Liver (tissue), 9 donors: Measurements from ENCODE around the gene ASB1. TPM values are rescaled to one million over a fixed set of nuclear protein-coding genes. Genes with fewer than 3 reads are reported as not detected.

Experiments
- DNase-seq: peaks from one replicate; pipeline ENCODE4 v3.0.0-alpha.2; 2017; ENCODE audit warnings: low spot score
- H3K27ac ChIP-seq, 2 donors: one replicate each; pipeline ENCODE4 v1.7.0; 2013; ENCODE audit warnings: inconsistent platforms in 2 of 2, low read length in 2 of 2, control low read depth in 1 of 2, low read depth in 1 of 2, mild to moderate bottlenecking in 1 of 2
- H3K27me3 ChIP-seq, 4 donors: one replicate each; pipeline versions ENCODE4 v1.6.1 to v1.7.0; 2013; ENCODE audit warnings: low read length in 3 of 4, inconsistent platforms in 1 of 4, mild to moderate bottlenecking in 1 of 4, moderate library complexity in 1 of 4; ENCODE audit not compliant: control insufficient read depth in 4 of 4, insufficient read depth in 4 of 4
- H3K36me3 ChIP-seq, 4 donors: one replicate each; pipeline versions ENCODE4 v1.6.1 to v1.7.0; 2013; ENCODE audit warnings: low read length in 3 of 4, mild to moderate bottlenecking in 3 of 4, low read depth in 1 of 4, moderate library complexity in 1 of 4; ENCODE audit not compliant: control insufficient read depth in 4 of 4, insufficient read depth in 3 of 4
- H3K4me1 ChIP-seq, 4 donors: one replicate each; pipeline versions ENCODE4 v1.6.1 to v1.7.0; 2013; ENCODE audit warnings: low read length in 3 of 4, mild to moderate bottlenecking in 3 of 4, moderate library complexity in 1 of 4; ENCODE audit not compliant: control insufficient read depth in 4 of 4, insufficient read depth in 4 of 4
- H3K4me3 ChIP-seq, 3 donors: one replicate each; pipeline versions ENCODE4 v1.6.1 to v1.7.0; 2013; ENCODE audit warnings: low read length in 3 of 3, control low read depth in 1 of 3, low read depth in 1 of 3, mild to moderate bottlenecking in 1 of 3
- H3K9ac ChIP-seq, 2 donors: one replicate each; pipeline ENCODE4 v1.7.0; 2013; ENCODE audit warnings: low read length in 2 of 2, mild to moderate bottlenecking in 2 of 2, moderate library complexity in 2 of 2, control low read depth in 1 of 2, low read depth in 1 of 2
- H3K9me3 ChIP-seq, 4 donors: one replicate each; pipeline versions ENCODE4 v1.6.1 to v1.7.0; 2013; ENCODE audit warnings: low read length in 3 of 4; ENCODE audit not compliant: control insufficient read depth in 4 of 4
- ATF3 ChIP-seq: IDR thresholded peaks from 2 replicates; pipeline ENCODE4 v1.6.1; 2016; ENCODE audit warnings: antibody characterized with exemption
- CTCF ChIP-seq: fragments of 150-350 bp; IDR thresholded peaks from 2 replicates; pipeline ENCODE4 v1.5.1; 2017; ENCODE audit warnings: improper control_type of control experiment, low read depth, low read length; ENCODE audit not compliant: missing input control
- EGR1 ChIP-seq, 2 donors: IDR thresholded peaks; 2 replicates each; pipeline ENCODE4 v1.6.1; 2016 to 2018; ENCODE audit warnings: antibody characterized with exemption in 2 of 2, low read depth in 2 of 2
- FOXA1 ChIP-seq: IDR thresholded peaks from 2 replicates; pipeline ENCODE4 v1.6.1; 2016; ENCODE audit warnings: antibody characterized with exemption
- FOXA2 ChIP-seq: IDR thresholded peaks from 2 replicates; pipeline ENCODE4 v1.6.1; 2016; ENCODE audit warnings: antibody characterized with exemption
- GABPA ChIP-seq, 2 donors: IDR thresholded peaks in 1 of 2; conservative IDR thresholded peaks in 1 of 2; 2 replicates each; pipeline ENCODE4 v1.6.1; 2016; ENCODE audit warnings: antibody characterized with exemption in 2 of 2, mild to moderate bottlenecking in 1 of 2, moderate library complexity in 1 of 2
- HNF4A ChIP-seq, 2 donors: conservative IDR thresholded peaks; 2 replicates each; pipeline ENCODE4 v1.6.1; 2016; ENCODE audit warnings: antibody characterized with exemption in 2 of 2, mild to moderate bottlenecking in 2 of 2
- HNF4G ChIP-seq: IDR thresholded peaks from 2 replicates; pipeline ENCODE4 v1.6.1; 2016; ENCODE audit warnings: antibody characterized with exemption
- JUND ChIP-seq, 2 donors: IDR thresholded peaks; 2 replicates each; pipeline ENCODE4 v1.6.1; 2016; ENCODE audit warnings: antibody characterized with exemption in 2 of 2
- MAX ChIP-seq: IDR thresholded peaks from 2 replicates; pipeline ENCODE4 v1.6.1; 2016; ENCODE audit warnings: antibody characterized with exemption
- NR2F2 ChIP-seq: IDR thresholded peaks from 2 replicates; pipeline ENCODE4 v1.6.1; 2016; ENCODE audit warnings: antibody characterized with exemption
- RAD21 ChIP-seq, 2 donors: IDR thresholded peaks; 2 replicates each; pipeline ENCODE4 v1.6.1; 2016; ENCODE audit warnings: antibody characterized with exemption in 2 of 2, mild to moderate bottlenecking in 2 of 2
- REST ChIP-seq: IDR thresholded peaks from 2 replicates; pipeline ENCODE4 v1.6.1; 2016; ENCODE audit warnings: antibody characterized with exemption, mild to moderate bottlenecking
- RXRA ChIP-seq, 2 donors: IDR thresholded peaks; 2 replicates each; pipeline ENCODE4 v1.6.1; 2017 to 2018; ENCODE audit warnings: antibody characterized with exemption in 2 of 2, mild to moderate bottlenecking in 1 of 2
- SP1 ChIP-seq: IDR thresholded peaks from 2 replicates; pipeline ENCODE4 v1.6.1; 2018; ENCODE audit warnings: antibody characterized with exemption, mild to moderate bottlenecking
- TAF1 ChIP-seq: conservative IDR thresholded peaks from 2 replicates; pipeline ENCODE4 v1.6.1; 2016; ENCODE audit warnings: antibody characterized with exemption, mild to moderate bottlenecking
- YY1 ChIP-seq: IDR thresholded peaks from 2 replicates; pipeline ENCODE4 v1.6.1; 2016; ENCODE audit warnings: antibody characterized with exemption, mild to moderate bottlenecking
- ZBTB33 ChIP-seq: IDR thresholded peaks from 2 replicates; pipeline ENCODE4 v1.6.1; 2016; ENCODE audit warnings: antibody characterized with exemption
- WGBS: extraction: QIAGEN DNeasy Blood & Tissue Kit; methylation state at CpG from one replicate; pipeline ENCODE4 v1.1.7; 2013; 5-methylcytosine and 5-hydroxymethylcytosine counted together
- polyA plus RNA-seq, 2 donors: library from polyadenylated mRNA; stranded (reverse) in 1 of 2; unstranded in 1 of 2; fragments of 200-250 nt in 1 of 2; fragments of >200 nt in 1 of 2; fragmentation: Nextera tagmentation in 1 of 2; extraction: Ambion mirVana in 1 of 2; gene quantifications; one replicate each; pipeline versions ENCODE4 v1.2.1 to v1.2.3, GENCODE V29; 2013 to 2015
- total RNA-seq, 2 donors: library from RNA; depleted of rRNA; stranded (reverse); fragments of >200 nt; gene quantifications; one replicate each; pipeline ENCODE4 v1.2.3, GENCODE V29; 2014
- donor health status: healthy.
- donor health status: healthy.
- donor health status: healthy.
- donor health status: healthy.
- donor health status: healthy.

The ASB1 gene
- total and polyA plus RNA-seq, 4 donors = 6.1 to 15.2 (median 10.5) TPM

GRCh38 chr2:238488347-238488826 lies 61.7 kb downstream of the ASB1 start:
- Histone ChIP-seq H3K4me3 (no peak overlapping the region), H3K27me3 (no peaks in the 10 kb centered on the region), H3K4me1 (no peaks in the 10 kb centered on the region), H3K27ac (no peak overlapping the region), H3K9ac (no peak overlapping the region), H3K9me3 (no peaks in the 10 kb centered on the region), H3K36me3 (no peaks in the 10 kb centered on the region)
- WGBS = 87% methylated on average over 10 of the region's 10 CpGs
- peak; percentile 24 for DNase-seq
- TF ChIP-seq HNF4A (conservative IDR thresholded peaks at IDR 0.05) (no peak), MAX (no peak), CTCF (no peak), SP1 (no peak), ZBTB33 (no peak), RXRA (IDR thresholded peaks at IDR 0.05) (no peak), REST (no peak), TAF1 (no peak), YY1 (no peak), EGR1 (IDR thresholded peaks at IDR 0.05; ENCODE audit: low read depth in 2 of 2) (no peak), HNF4G (no peak), JUND (IDR thresholded peaks at IDR 0.05) (no peak), ATF3 (no peak), FOXA1 (no peak), NR2F2 (no peak), FOXA2 (no peak), RAD21 (IDR thresholded peaks at IDR 0.05) (no peak)

- Histone ChIP-seq H3K9ac (no peak overlapping the region), H3K9me3 (no peaks in the 10 kb centered on the region)
- 94% methylated on average over 14 of the region's 14 CpGs for WGBS
- TF ChIP-seq ATF3 (no peak), HNF4A (conservative IDR thresholded peaks at IDR 0.05) (no peak), FOXA1 (no peak), MAX (no peak), JUND (IDR thresholded peaks at IDR 0.05) (no peak), HNF4G (no peak), ZBTB33 (no peak), GABPA (IDR thresholded peaks at IDR 0.05 in 1 of 2, conservative IDR thresholded peaks at IDR 0.05 in 1 of 2) (no peak), RXRA (IDR thresholded peaks at IDR 0.05) (no peak), REST (no peak), RAD21 (IDR thresholded peaks at IDR 0.05) (no peak)
These were observed 62.7 kb downstream of the ASB1 start for GRCh38 chr2:238489431-238489830.

More at GRCh38 chr2:238489431-238489830, 62.7 kb downstream of the ASB1 start:
- Histone ChIP-seq H3K27me3 (no peaks in the 10 kb centered on the region), H3K27ac (no peak overlapping the region), H3K4me1 (no peaks in the 10 kb centered on the region), H3K36me3 (no peaks in the 10 kb centered on the region), H3K4me3 (no peak overlapping the region)
- DNase-seq = no peak
